EH (cell line): Measurements from ENCODE around the gene FBXL22.

Experiments
- DNase-seq: peaks from one replicate; pipeline ENCODE4 v3.0.0-alpha.2; 2015; ENCODE audit warnings: low read depth

FBXL22 gene

DNA sequence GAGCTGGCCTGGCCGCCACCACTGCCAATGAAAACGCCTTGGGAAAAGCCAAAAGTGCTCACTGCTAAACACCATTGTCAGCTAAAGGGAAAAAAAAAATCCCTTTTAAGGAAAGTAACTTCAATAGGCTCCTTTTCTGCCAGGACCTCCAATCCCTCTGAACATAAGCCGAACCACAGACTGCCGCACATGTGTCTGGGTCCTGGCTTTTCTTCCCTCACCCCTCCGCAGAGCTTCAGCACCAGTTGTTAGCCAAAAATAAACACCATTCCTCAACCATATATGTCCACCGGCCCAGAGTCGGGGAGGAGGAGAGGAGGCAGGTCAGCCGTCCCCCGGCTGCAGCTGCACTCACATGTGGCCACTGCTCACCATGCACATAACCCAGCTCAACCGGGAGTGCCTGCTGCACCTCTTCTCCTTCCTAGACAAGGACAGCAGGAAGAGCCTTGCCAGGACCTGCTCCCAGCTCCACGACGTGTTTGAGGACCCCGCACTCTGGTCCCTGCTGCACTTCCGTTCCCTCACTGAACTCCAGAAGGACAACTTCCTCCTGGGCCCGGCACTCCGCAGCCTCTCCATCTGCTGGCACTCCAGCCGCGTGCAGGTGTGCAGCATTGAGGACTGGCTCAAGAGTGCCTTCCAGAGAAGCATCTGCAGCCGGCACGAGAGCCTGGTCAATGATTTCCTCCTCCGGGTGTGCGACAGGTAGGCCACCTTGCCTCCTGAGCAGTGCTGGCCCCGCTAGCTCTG, at the start of gene FBXL22:
TSS of gene FBXL22 (plus strand) at position 350 of the 753 bp plus-strand sequence. CDS start at position 356, 6 bp downstream.
- peak; percentile 80 for DNase-seq

- DNase-seq, result peak; percentile 57
Measured at GRCh38 chr15:63551400-63551799, 45.8 kb upstream of the FBXL22 start.

DNA sequence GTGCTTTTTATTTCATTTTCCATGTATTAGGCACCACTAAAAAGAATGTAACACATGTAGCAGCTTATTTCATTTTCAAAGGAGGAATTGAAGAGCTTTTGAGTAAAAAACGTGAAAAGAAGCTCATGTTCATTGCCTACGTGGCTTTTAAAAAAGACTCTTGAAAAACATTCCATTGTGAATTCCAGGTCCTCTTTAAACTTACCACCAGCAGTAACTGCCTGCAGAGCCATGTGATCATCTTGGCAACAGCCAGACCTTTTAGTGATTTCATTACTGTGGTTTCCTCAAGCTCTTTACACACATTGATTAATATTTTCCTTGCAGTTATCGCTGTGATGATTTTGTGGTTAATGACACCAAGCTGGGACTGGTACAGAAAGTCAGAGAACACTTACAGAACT, 43.8 kb upstream of the FBXL22 start:
- DNase-seq, result peak; percentile 96

- DNase-seq, result peak; percentile 7
Measured at GRCh38 chr15:63554337-63554927, 42.8 kb upstream of the FBXL22 start.

GRCh38 chr15:63555507-63555906, 41.7 kb upstream of the FBXL22 start:
- DNase-seq, result no peak

DNA sequence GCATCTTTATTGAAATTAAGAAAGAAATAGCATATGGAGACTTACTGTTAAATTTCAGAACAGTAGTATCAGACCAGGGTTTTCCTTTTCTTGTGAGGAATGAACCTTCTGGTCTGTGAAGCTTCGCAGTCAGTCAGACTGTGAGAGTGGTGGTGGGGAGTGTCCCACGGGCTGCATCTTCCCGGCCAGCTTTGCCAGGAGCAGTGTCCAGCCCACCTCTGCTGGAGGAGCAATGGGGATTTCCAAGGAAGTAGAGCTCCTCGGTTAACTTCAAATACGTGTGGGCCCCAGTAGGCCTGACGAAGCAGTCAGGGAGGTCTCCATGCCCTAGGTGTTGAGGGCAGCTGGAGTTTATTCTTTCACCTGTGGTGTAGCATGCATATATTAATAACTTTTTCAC, 40.9 kb upstream of the FBXL22 start:
- no peak for DNase-seq

GRCh38 chr15:63556736-63557135, 40.5 kb upstream of the FBXL22 start:
- DNase-seq, result no peak

DNA sequence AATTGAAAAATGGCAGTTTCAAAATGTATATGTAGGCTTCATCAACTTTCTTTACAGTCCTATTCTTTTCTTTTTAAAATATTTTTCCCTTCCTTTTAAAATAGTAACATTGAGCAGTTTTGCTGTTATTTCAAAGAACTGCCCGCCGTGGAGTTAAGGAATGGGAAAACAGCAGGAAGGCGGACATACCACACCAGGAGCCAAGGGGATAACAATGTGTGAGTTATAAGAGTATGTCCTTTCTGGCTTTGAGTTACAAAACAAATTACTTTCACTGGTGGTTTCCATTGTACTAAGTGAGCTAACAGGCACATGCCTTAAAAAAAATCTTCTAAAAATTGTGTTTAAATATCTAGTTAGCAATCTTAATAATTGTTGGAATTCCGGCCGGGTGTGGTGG, 37.4 kb upstream of the FBXL22 start:
- no peak for DNase-seq

GRCh38 chr15:63560741-63561448, 36.3 kb upstream of the FBXL22 start:
- DNase-seq, result no peak

GRCh38 chr15:63564093-63564492, 33.1 kb upstream of the FBXL22 start:
- DNase-seq, result no peak

- DNase-seq, result peak; percentile 7
Measured at GRCh38 chr15:63565536-63566186, 31.5 kb upstream of the FBXL22 start.

GRCh38 chr15:63572749-63573464, 24.3 kb upstream of the FBXL22 start:
- DNase-seq, result no peak

DNA sequence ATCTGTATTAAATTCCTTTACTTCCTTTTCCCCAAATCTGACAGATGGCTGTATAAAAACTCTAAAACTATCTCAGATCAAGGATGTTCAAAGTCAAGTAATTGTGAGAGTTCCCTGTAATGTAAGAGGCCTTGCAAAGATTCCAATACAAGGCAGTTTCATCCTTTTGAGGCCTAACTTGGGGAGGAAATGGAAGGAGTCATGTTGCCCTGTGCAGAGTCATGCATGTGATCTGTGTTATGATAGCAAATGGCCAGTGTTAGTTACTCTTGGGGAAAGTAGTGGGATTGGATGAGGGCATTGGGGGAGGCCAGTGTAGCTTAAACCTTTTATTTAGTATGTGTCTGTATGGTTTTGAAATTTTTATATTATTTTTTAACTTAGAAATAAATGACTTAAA, 23.7 kb upstream of the FBXL22 start:
- DNase-seq, result peak; percentile 9

GRCh38 chr15:63575312-63575711, 21.9 kb upstream of the FBXL22 start:
- DNase-seq, result no peak

- DNase-seq, result peak; percentile 47
Measured at GRCh38 chr15:63576441-63576840, 20.7 kb upstream of the FBXL22 start.

DNA sequence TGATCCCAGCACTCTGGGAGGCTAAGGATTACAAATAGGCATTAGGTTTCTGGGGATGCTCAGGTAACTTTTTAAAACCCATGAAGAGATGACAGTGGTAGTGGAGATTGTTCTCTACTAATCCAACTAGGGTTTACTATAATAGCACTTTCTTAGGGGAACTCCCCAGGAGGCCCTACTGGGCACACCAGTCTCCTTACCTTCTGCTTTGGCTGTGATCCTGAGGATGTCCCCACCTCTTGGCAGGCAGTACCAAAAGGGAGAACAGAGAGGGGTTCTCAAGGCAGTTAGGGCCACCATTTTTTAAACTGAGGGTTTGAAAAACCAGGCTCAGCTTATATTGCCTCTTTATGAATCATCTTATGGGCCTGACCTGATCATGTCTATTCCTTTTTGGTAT, 15.0 kb upstream of the FBXL22 start:
- no peak for DNase-seq

GRCh38 chr15:63582718-63583426, 14.3 kb upstream of the FBXL22 start:
- DNase-seq, result peak; percentile 89

DNA sequence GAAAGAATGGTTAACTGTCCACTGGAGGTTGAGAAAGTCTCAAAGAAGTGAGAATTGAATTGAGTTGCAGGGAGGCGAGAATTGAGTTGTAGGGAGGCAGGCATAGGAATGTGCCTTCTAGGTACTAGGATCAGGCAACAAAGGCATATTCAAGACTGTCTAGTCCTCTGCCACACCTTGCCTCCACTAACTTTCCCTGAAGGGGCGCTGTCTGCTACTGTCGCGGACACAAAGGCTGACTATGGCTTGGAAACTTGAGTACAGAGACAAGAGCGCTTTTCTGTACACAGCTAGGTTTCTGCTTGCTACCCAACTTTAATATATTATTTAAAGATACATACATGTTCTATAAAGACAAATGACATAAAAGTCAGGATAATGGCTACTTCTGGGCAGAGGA, 10.4 kb upstream of the FBXL22 start:
- no peak for DNase-seq

- DNase-seq, result peak; percentile 49
Measured at GRCh38 chr15:63587527-63587926, 9.7 kb upstream of the FBXL22 start.

DNA sequence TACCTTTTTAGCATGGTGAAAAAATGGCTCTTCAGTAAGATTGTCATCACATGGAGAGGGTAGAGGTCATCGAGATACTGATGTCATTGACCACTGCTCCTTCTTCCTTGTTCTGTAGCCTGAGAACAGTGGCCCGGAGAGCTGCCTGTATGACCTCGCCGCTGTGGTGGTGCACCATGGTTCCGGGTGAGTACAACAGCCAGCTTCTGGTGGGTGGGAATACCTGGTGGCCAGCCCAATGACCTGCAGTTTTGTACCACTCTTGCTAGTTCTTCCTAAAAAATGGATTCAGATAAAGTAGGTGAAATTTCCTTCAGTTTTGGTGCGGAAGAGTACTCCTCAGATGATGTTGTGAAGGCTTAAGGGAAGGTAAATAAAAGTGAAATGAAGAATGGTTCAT, 8.4 kb upstream of the FBXL22 start:
- DNase-seq, result no peak
